CD14-positive monocyte (primary cell): ENCODE results near the gene L3MBTL3. TPM values are rescaled to one million over a fixed set of nuclear protein-coding genes. Genes with fewer than 3 reads are reported as not detected.

Experiments used
- DNase-seq, 3 donors: peaks; one replicate each; pipeline ENCODE4 v3.0.0-alpha.2; 2011 to 2022
- H2AFZ ChIP-seq: 2 replicates; pipeline ENCODE4 v1.6.0; 2012; ENCODE audit warnings: mild to moderate bottlenecking, low read depth, low read length, inconsistent platforms; ENCODE audit not compliant: insufficient read depth, poor library complexity, severe bottlenecking
- H3K27ac ChIP-seq, 2 donors: 1 replicate in 1 of 2; 2 replicates in 1 of 2; pipeline ENCODE4 v1.5.1; 2012 to 2013; ENCODE audit warnings: low read length in 2 of 2, control low read depth in 1 of 2, inconsistent platforms in 1 of 2, low read depth in 1 of 2, mild to moderate bottlenecking in 1 of 2
- H3K27me3 ChIP-seq, 2 donors: one replicate each; pipeline versions ENCODE4 v1.6.0 to v1.6.1; 2011 to 2013; ENCODE audit warnings: low read length in 2 of 2; ENCODE audit not compliant: control insufficient read depth in 2 of 2, insufficient read depth in 2 of 2
- H3K36me3 ChIP-seq, 2 donors: replicated peaks in 1 of 2; 1 replicate in 1 of 2; 2 replicates in 1 of 2; pipeline versions ENCODE4 v1.5.1 to v1.6.1; 2012 to 2013; ENCODE audit warnings: low read length in 2 of 2, control low read depth in 1 of 2, inconsistent platforms in 1 of 2, mild to moderate bottlenecking in 1 of 2; ENCODE audit not compliant: insufficient read depth in 2 of 2, control insufficient read depth in 1 of 2
- H3K4me1 ChIP-seq, 2 donors: 1 replicate in 1 of 2; 2 replicates in 1 of 2; pipeline versions ENCODE4 v1.5.1 to v1.6.1; 2012 to 2013; ENCODE audit warnings: low read length in 2 of 2, control low read depth in 1 of 2, inconsistent platforms in 1 of 2, mild to moderate bottlenecking in 1 of 2, moderate library complexity in 1 of 2; ENCODE audit not compliant: insufficient read depth in 2 of 2, control insufficient read depth in 1 of 2
- H3K4me2 ChIP-seq: replicated peaks from 2 replicates; pipeline ENCODE3; 2012; ENCODE audit warnings: low read length, moderate library complexity, mild to moderate bottlenecking; ENCODE audit not compliant: poor library complexity, severe bottlenecking; ENCODE audit errors: extremely low read depth
- H3K4me3 ChIP-seq, 3 experiments: fragments of 200-600 bp in 1 of 3; sonication (generic) in 1 of 3; replicated peaks in 1 of 3; 1 replicate in 2 of 3; 2 replicates in 1 of 3; pipeline ENCODE4 v1.5.1; 2011 to 2013; ENCODE audit warnings: low read length in 3 of 3, mild to moderate bottlenecking in 3 of 3, control low read depth in 2 of 3, low read depth in 2 of 3, inconsistent platforms in 1 of 3, moderate library complexity in 1 of 3
- H3K79me2 ChIP-seq: 2 replicates; pipeline ENCODE4 v1.6.0; 2012; ENCODE audit warnings: mild to moderate bottlenecking, control low read depth, inconsistent platforms, low read length, moderate library complexity; ENCODE audit not compliant: insufficient read depth
- H3K9ac ChIP-seq: 2 replicates; pipeline ENCODE4 v1.6.0; 2017; ENCODE audit warnings: low read length, mild to moderate bottlenecking; ENCODE audit not compliant: insufficient read depth, poor library complexity, severe bottlenecking
- H3K9me3 ChIP-seq, 2 donors: replicated peaks in 1 of 2; 1 replicate in 1 of 2; 2 replicates in 1 of 2; pipeline versions ENCODE4 v1.5.1 to v1.6.1; 2012 to 2013; ENCODE audit warnings: low read length in 2 of 2, control low read depth in 1 of 2; ENCODE audit not compliant: control insufficient read depth in 1 of 2, insufficient read depth in 1 of 2
- H4K20me1 ChIP-seq: 2 replicates; pipeline ENCODE4 v1.6.0; 2012; ENCODE audit warnings: mild to moderate bottlenecking, low read length, control low read depth, moderate library complexity; ENCODE audit not compliant: insufficient read depth
- H3K27ac Mint-ChIP-seq, 7 donors: one replicate each; pipeline ENCODE4 v1.8.0; 2020; ENCODE audit warnings: mild to moderate bottlenecking in 7 of 7, mixed read lengths in 7 of 7, moderate library complexity in 6 of 7, inconsistent platforms in 2 of 7
- H3K27me3 Mint-ChIP-seq, 3 donors: one replicate each; pipeline ENCODE4 v1.8.0; 2021 to 2022; ENCODE audit warnings: low read depth in 3 of 3, mild to moderate bottlenecking in 3 of 3, mixed read lengths in 3 of 3, moderate library complexity in 3 of 3, inconsistent platforms in 1 of 3
- H3K36me3 Mint-ChIP-seq, 2 donors: one replicate each; pipeline ENCODE4 v1.8.0; 2020; ENCODE audit warnings: mixed read lengths in 2 of 2, inconsistent platforms in 1 of 2, mild to moderate bottlenecking in 1 of 2
- H3K4me1 Mint-ChIP-seq: one replicate; pipeline ENCODE4 v1.8.0; 2020; ENCODE audit warnings: mild to moderate bottlenecking, mixed read lengths
- H3K4me3 Mint-ChIP-seq, 2 donors: one replicate each; pipeline ENCODE4 v1.8.0; 2020; ENCODE audit warnings: mild to moderate bottlenecking in 2 of 2, mixed read lengths in 2 of 2, moderate library complexity in 1 of 2
- H3K9me3 Mint-ChIP-seq, 7 donors: one replicate each; pipeline ENCODE4 v1.8.0; 2020 to 2022; ENCODE audit warnings: mixed read lengths in 7 of 7, mild to moderate bottlenecking in 6 of 7, moderate library complexity in 6 of 7, inconsistent platforms in 2 of 7
- CTCF ChIP-seq: fragments of 200-600 bp; IDR thresholded peaks from one replicate; pipeline ENCODE4 v1.8.0; 2022; ENCODE audit warnings: antibody characterized with exemption, mild to moderate bottlenecking
- WGBS: methylation state at CpG from one replicate; pipeline ENCODE4 v1.1.5; 2013; ENCODE audit warnings: missing lambda C conversion rate; ENCODE audit not compliant: insufficient coverage; 5-methylcytosine and 5-hydroxymethylcytosine counted together
- intact Hi-C, 2 donors: fragments of 100-400 bp; cut with micrococcal nuclease; formaldehyde crosslinking; loops; one replicate each; pipeline versions ENCODE4 v1.15.0 to v1.15.1; 2023
- polyA plus RNA-seq, 3 donors: library from polyadenylated mRNA; depleted of rRNA in 1 of 3; unstranded in 2 of 3; stranded (reverse) in 1 of 3; fragments of 300-500 nt in 2 of 3; fragments of >200 nt in 1 of 3; fragmentation: Illumina TruSeq in 2 of 3; gene quantifications; 1 replicate in 2 of 3; 2 replicates in 1 of 3; pipeline ENCODE4 v1.2.3, GENCODE V29; 2012 to 2021

L3MBTL3 gene
- polyA plus RNA-seq, 3 donors: 2.1 to 8.0 (median 3.7) TPM

GRCh38 chr6:130156908-130157307 lies 138.5 kb downstream of the L3MBTL3 start:
- Mint-ChIP-seq H3K4me3 (no peak overlapping the region), H3K4me1 (no peaks in the 10 kb centered on the region), H3K27ac (no peak overlapping the region), H3K36me3 (peaks cover 0 to 2% of the 10 kb centered on the region in 2 donors), H3K9me3 (peaks cover 0 to 16% (median 6%) of the 10 kb centered on the region in 7 donors), H3K27me3 (no peaks in the 10 kb centered on the region)
- Histone ChIP-seq H3K9ac (no peak overlapping the region), H3K36me3 (no peaks in the 10 kb centered on the region), H3K4me1 (no peaks in the 10 kb centered on the region), H3K4me3 (no peak overlapping the region), H3K27me3 (no peaks in the 10 kb centered on the region), H3K27ac (no peak overlapping the region), H2AFZ (no peak overlapping the region), H3K79me2 (no peaks in the 10 kb centered on the region), H3K9me3 (peaks cover 5 to 10% of the 10 kb centered on the region in 2 donors), H4K20me1 (no peaks in the 10 kb centered on the region), H3K4me2 (no peak overlapping the region)
- intact Hi-C loops: no loop called here
- no CpG with 5 or more reads among the region's 5 CpGs for WGBS
- DNase-seq: no peak
- no peak for TF ChIP-seq CTCF

- Mint-ChIP-seq H3K27ac (no peak overlapping the region), H3K9me3 (peaks cover 0 to 16% (median 6%) of the 10 kb centered on the region in 7 donors), H3K4me3 (no peak overlapping the region), H3K4me1 (no peaks in the 10 kb centered on the region), H3K36me3 (peaks cover 0 to 2% of the 10 kb centered on the region in 2 donors), H3K27me3 (no peaks in the 10 kb centered on the region)
- H3K4me3 ChIP-seq: no peak overlapping the region
- intact Hi-C loops: no loop called here
- no peak for DNase-seq
- no peaks in the 10 kb centered on the region for H3K4me1 ChIP-seq
- WGBS: no CpG with 5 or more reads among the region's 2 CpGs
- H3K27ac ChIP-seq: no peak overlapping the region
- no peaks in the 10 kb centered on the region for H3K27me3 ChIP-seq
- H3K9me3 ChIP-seq: peaks cover 5 to 10% of the 10 kb centered on the region in 2 donors
- no peak overlapping the region for H3K4me2 ChIP-seq
- H3K36me3 ChIP-seq: no peaks in the 10 kb centered on the region
- no peak overlapping the region for H3K9ac ChIP-seq
- no peak overlapping the region for H2AFZ ChIP-seq
- H4K20me1 ChIP-seq: no peaks in the 10 kb centered on the region
- no peak for TF ChIP-seq CTCF
- H3K79me2 ChIP-seq: no peaks in the 10 kb centered on the region
These were observed 139.7 kb downstream of the L3MBTL3 start for GRCh38 chr6:130158056-130158455.
